ENCODE data around the gene ACOT7.

DNA sequence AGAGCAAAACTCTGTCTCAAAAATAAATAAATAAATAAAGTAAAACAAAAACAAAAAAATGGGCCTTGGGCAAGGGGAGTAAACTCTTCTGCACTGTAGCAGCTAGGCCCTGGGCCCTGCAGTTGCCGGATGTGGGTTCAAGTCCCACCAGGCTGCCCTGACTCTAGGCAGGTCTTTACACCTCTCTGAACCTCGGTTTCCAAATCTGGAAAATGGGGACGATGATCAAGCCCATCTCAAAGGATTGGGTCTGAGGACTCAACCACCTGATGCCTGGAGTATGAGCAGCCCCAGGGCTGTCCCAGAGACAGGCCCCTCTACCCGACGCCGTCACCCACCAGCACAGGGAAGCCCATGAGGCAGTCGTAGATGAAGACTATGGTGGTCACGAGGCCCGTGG is 140.2 kb downstream of the ACOT7 start:
- TF ChIP-seq, protein P1, sequence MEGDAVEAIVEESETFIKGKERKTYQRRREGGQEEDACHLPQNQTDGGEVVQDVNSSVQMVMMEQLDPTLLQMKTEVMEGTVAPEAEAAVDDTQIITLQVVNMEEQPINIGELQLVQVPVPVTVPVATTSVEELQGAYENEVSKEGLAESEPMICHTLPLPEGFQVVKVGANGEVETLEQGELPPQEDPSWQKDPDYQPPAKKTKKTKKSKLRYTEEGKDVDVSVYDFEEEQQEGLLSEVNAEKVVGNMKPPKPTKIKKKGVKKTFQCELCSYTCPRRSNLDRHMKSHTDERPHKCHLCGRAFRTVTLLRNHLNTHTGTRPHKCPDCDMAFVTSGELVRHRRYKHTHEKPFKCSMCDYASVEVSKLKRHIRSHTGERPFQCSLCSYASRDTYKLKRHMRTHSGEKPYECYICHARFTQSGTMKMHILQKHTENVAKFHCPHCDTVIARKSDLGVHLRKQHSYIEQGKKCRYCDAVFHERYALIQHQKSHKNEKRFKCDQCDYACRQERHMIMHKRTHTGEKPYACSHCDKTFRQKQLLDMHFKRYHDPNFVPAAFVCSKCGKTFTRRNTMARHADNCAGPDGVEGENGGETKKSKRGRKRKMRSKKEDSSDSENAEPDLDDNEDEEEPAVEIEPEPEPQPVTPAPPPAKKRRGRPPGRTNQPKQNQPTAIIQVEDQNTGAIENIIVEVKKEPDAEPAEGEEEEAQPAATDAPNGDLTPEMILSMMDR (IDR thresholded peaks at IDR 0.05) = no peak
- no peak for TF ChIP-seq POLR2A (IDR thresholded peaks at IDR 0.05)

All from esophagus squamous epithelium (tissue), 4 donors.